ENCODE measurements around the gene UBE2L3. TPM values are rescaled to one million over a fixed set of nuclear protein-coding genes. Genes with fewer than 3 reads are reported as not detected.

Gene UBE2L3
- total RNA-seq, 4 donors from 2014 or later, result 12.1 to 41.6 (median 24.1) TPM

- TF ChIP-seq CTCF (IDR thresholded peaks at IDR 0.05) (no peak), POLR2A (IDR thresholded peaks at IDR 0.05) (no peak)
- intact Hi-C loops (cut with DNase I; ENCODE audit: low total_unique reads), result no loop called here
- H3K4me1 ChIP-seq, result peaks cover 0 to 8% of the 10 kb centered on the region in 2 donors
- H3K36me3 ChIP-seq, result no peaks in the 10 kb centered on the region
- no peaks in the 10 kb centered on the region for H3K27me3 ChIP-seq
- DNase-seq, result no peak
- H3K9me3 ChIP-seq, result no peaks in the 10 kb centered on the region
- H3K4me3 ChIP-seq, result no peak overlapping the region
- no peak overlapping the region for H3K27ac ChIP-seq
Measured at GRCh38 chr22:21639359-21639758, 71.8 kb downstream of the UBE2L3 start.

GRCh38 chr22:21640810-21641209, 73.3 kb downstream of the UBE2L3 start:
- no peaks in the 10 kb centered on the region for H3K9me3 ChIP-seq
- peaks cover 0 to 8% of the 10 kb centered on the region in 2 donors for H3K4me1 ChIP-seq
- DNase-seq, result no peak
- H3K4me3 ChIP-seq, result no peak overlapping the region
- no peaks in the 10 kb centered on the region for H3K27me3 ChIP-seq
- H3K27ac ChIP-seq, result no peak overlapping the region
- intact Hi-C loops (cut with DNase I; ENCODE audit: low total_unique reads), result no loop called here
- TF ChIP-seq CTCF (IDR thresholded peaks at IDR 0.05), result no peak
- no peak for TF ChIP-seq POLR2A (IDR thresholded peaks at IDR 0.05)
- no peaks in the 10 kb centered on the region for H3K36me3 ChIP-seq

- TF ChIP-seq CTCF (IDR thresholded peaks at IDR 0.05) (peak in 2 of 4 experiments; percentile 7 to 51), POLR2A (IDR thresholded peaks at IDR 0.05) (no peak)
- H3K4me3 ChIP-seq, result peak overlapping the region; percentile 24 to 39
- intact Hi-C loops (cut with DNase I; ENCODE audit: low total_unique reads), result no loop called here
- DNase-seq, result no peak
- no peaks in the 10 kb centered on the region for H3K36me3 ChIP-seq
- peak overlapping the region in 1 of 2 donors; percentile 62 for H3K27ac ChIP-seq
- no peaks in the 10 kb centered on the region for H3K9me3 ChIP-seq
- H3K4me1 ChIP-seq, result peaks cover 0 to 8% of the 10 kb centered on the region in 2 donors
- H3K27me3 ChIP-seq, result no peaks in the 10 kb centered on the region
Measured at GRCh38 chr22:21641417-21641788, 73.9 kb downstream of the UBE2L3 start.

- Histone ChIP-seq H3K4me3 (peak within 1 kb of the TSS; percentile 73 to 74), H3K36me3 (no peaks in the 10 kb centered on the region), H3K4me1 (peaks cover 0 to 8% of the 10 kb centered on the region in 2 donors), H3K9me3 (no peaks in the 10 kb centered on the region), H3K27me3 (no peaks in the 10 kb centered on the region), H3K27ac (peak within 1 kb of the TSS in 1 of 2 donors; percentile 65)
- intact Hi-C loops (cut with DNase I; ENCODE audit: low total_unique reads), result no loop called here
- TF ChIP-seq POLR2A (IDR thresholded peaks at IDR 0.05) (peak in 1 of 2 donors; percentile 60), CTCF (IDR thresholded peaks at IDR 0.05) (peak in 3 of 4 experiments; percentile 17 to 54 (median 24))
- DNase-seq, result peak; percentile 98
Measured at GRCh38 chr22:21641789-21642583, 74.5 kb downstream of the UBE2L3 start, which contains the start of gene SDF2L1. Gene SDF2L1 (plus strand): TSS chr22:21642302. CDS start chr22:21642337, 35 bp downstream.
